ENCODE measurements around the gene CACFD1. TPM values are rescaled to one million over a fixed set of nuclear protein-coding genes. Genes with fewer than 3 reads are reported as not detected.
A peak's percentile ranks its signal among the peaks of the same experiment; 100 is the strongest.

The CACFD1 gene
- total RNA-seq, 2 donors from 2014 or later = 19.2 to 25.4 TPM

DNA sequence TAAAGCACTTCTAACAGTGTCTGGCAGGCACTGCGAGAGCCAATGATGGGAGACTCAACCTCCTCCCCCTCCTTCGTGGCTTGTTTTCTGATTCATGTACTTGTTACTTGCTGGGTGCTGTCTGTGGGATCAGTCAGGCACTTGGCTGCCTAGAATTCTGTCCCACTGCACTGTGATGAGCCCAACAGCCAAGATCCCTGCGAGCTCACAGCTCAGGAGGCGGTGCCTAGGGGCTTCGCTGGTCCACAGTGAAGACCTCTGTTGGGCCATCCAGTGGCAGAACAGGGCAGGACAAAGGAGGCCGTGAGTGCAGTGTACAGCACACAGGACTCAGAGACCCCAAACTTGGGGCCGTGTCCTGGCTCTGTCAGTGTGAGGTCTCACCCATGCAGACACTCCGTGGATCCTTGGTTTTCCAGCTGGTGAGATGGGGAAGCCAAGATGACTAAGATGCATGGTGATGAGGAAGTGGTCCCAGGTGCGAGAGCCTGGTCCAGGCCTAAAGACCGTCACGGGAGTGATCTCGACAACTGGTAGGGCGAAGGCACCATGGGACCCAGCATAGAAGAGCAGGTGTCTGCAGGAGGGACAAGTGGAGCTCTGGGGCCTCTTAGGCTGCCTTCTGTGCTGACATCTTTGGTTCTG is 45.5 kb downstream of the CACFD1 start:
- ATAC-seq = no peak
- Histone ChIP-seq H3K27ac (no peak overlapping the region), H3K36me3 (replicated peaks in 1 of 2; ENCODE audit: insufficient read depth in 1 of 2, low read depth in 2 of 2) (no peaks in the 10 kb centered on the region), H3K9me3 (peaks cover 0 to 9% (median 0%) of the 10 kb centered on the region in 3 donors), H3K4me1 (peaks cover 30% of the 10 kb centered on the region), H3K27me3 (no peaks in the 10 kb centered on the region), H3K4me3 (no peak overlapping the region)
- TF ChIP-seq POLR2A (IDR thresholded peaks at IDR 0.05) = no peak
- TF ChIP-seq, protein P1, sequence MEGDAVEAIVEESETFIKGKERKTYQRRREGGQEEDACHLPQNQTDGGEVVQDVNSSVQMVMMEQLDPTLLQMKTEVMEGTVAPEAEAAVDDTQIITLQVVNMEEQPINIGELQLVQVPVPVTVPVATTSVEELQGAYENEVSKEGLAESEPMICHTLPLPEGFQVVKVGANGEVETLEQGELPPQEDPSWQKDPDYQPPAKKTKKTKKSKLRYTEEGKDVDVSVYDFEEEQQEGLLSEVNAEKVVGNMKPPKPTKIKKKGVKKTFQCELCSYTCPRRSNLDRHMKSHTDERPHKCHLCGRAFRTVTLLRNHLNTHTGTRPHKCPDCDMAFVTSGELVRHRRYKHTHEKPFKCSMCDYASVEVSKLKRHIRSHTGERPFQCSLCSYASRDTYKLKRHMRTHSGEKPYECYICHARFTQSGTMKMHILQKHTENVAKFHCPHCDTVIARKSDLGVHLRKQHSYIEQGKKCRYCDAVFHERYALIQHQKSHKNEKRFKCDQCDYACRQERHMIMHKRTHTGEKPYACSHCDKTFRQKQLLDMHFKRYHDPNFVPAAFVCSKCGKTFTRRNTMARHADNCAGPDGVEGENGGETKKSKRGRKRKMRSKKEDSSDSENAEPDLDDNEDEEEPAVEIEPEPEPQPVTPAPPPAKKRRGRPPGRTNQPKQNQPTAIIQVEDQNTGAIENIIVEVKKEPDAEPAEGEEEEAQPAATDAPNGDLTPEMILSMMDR (IDR thresholded peaks at IDR 0.05) = no peak
- peak in 1 of 4 donors; percentile 7 for DNase-seq
- intact Hi-C loops (cut with DNase I) = no loop called here
- 83 to 88% methylated on average over 10 to 12 of the region's 13 CpGs for WGBS, 2 donors

DNA sequence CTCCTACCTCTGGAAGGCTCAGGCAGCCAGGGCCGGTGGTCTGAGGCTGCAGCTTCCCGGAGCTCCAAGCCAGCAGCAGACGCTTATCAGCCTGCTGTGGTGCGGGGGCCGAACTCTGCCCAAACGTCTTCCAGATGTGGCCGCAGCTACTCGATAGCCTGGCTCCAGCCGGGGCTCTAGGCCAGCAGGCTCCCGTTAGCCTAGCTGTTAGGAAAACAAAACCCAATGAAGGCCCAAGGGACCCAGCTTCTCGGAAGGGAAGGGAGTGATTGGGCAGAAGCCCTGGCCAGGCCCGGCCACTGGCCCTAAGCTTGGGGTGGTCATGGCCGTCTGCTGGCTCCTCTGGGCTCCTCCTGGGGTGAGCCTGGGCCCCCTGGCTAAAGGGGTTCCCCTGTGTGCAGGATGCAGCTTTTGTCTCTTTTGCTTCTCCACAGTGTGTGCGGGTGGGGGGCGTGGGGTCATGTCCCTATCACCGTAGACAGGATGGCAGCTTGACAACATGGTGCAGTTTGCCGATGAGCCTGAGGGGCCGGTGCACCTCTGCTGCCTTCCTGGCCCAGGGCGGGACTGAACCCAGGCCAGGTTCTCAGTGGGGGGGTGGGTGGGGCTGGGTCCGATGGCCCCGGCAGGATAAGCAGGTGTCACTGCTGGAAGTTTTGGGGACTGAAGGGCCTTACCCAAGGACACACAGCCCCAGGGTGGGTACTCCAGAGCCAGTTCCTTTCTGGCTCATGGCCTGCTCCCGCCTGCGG is 46.3 kb downstream of the CACFD1 start:
- H3K36me3 ChIP-seq (replicated peaks in 1 of 2; ENCODE audit: insufficient read depth in 1 of 2, low read depth in 2 of 2) = no peaks in the 10 kb centered on the region
- no peaks in the 10 kb centered on the region for H3K27me3 ChIP-seq
- ATAC-seq (peak; percentile 33), DNase-seq (peak in 2 of 4 donors; percentile 51 to 64)
- H3K27ac ChIP-seq = peak overlapping the region in 1 of 4 donors; percentile 32
- H3K4me1 ChIP-seq = peaks cover 30% of the 10 kb centered on the region
- TF ChIP-seq, protein P1 (IDR thresholded peaks at IDR 0.05) = no peak
- 70 to 100% methylated on average over 1 to 23 of the region's 23 CpGs for WGBS, 2 donors
- intact Hi-C loops (cut with DNase I) = no loop called here
- no peak overlapping the region for H3K4me3 ChIP-seq
- H3K9me3 ChIP-seq = peaks cover 0 to 9% (median 0%) of the 10 kb centered on the region in 3 donors

DNA sequence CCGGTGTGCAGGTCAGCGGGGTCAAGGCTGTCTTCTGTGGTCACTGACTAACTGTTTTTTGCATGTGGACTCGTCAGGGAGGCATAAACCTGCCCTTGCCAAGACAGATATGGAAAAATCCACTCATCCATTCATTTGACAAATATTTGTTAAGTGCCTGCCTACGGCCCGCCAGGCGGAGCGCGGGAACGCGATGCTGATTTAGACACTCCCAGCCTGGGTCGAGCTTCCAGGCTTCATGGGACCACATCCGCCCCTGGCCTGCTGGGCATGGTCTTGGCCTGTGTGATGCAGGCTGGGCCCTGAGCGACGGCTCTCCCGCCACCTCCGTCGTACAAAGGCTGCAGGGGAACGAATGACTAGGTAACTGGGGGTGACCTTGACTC is 46.9 kb downstream of the CACFD1 start:
- intact Hi-C loops (cut with DNase I) = no loop called here
- H3K4me1 ChIP-seq = peaks cover 30% of the 10 kb centered on the region
- TF ChIP-seq, protein P1 (IDR thresholded peaks at IDR 0.05) = peak in 3 of 7 experiments; percentile 10 to 21 (median 12)
- TF ChIP-seq POLR2A (IDR thresholded peaks at IDR 0.05) = no peak
- H3K27ac ChIP-seq = no peak overlapping the region
- no peaks in the 10 kb centered on the region for H3K27me3 ChIP-seq
- no peaks in the 10 kb centered on the region for H3K36me3 ChIP-seq (replicated peaks in 1 of 2; ENCODE audit: insufficient read depth in 1 of 2, low read depth in 2 of 2)
- 20 to 26% methylated on average over 2 to 18 of the region's 18 CpGs for WGBS, 2 donors
- H3K4me3 ChIP-seq = no peak overlapping the region
- peaks cover 0 to 9% (median 0%) of the 10 kb centered on the region in 3 donors for H3K9me3 ChIP-seq
- DNase-seq (peak; percentile 35 to 58 (median 58)), ATAC-seq (peak; percentile 53)

DNA sequence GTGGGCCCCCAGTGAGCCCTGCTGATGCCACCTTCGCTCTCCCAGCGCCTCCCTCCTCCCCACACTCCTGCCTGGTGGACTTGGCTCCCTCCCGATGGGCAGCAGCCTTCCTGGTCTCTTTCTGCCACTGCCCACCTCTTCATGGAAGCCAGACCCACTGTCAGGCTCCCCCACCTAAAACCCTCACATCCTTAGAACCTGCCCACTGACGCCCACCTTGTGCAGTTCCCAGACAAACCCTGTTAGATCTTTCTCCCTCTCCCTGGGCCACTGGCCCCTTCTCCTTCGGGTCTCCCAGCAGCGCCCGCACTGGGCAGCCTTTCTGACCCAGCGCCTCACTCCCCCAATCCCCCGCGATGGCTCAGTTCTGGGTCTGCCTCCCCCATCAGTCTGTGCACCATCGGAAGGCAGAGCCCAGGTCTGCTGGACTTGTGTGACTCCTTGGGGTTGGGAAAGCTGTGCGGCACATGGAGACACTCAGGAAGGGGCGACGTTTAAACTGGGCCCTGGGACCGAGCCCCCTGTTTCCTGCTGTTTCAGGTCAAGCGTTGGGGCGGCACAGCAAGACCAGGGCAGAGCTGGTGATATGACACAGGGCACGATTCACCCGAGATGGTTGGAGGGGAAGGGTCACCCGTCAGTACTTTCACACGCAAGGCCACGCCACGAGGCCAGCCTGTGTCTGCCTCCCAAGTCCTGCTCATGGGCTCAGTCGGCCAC is 47.6 kb downstream of the CACFD1 start:
- intact Hi-C loops (cut with DNase I) = no loop called here
- TF ChIP-seq, protein P1 (IDR thresholded peaks at IDR 0.05) = no peak
- no peak for TF ChIP-seq POLR2A (IDR thresholded peaks at IDR 0.05)
- Histone ChIP-seq H3K36me3 (replicated peaks in 1 of 2; ENCODE audit: insufficient read depth in 1 of 2, low read depth in 2 of 2) (no peaks in the 10 kb centered on the region), H3K4me3 (no peak overlapping the region), H3K9me3 (peaks cover 0 to 2% (median 0%) of the 10 kb centered on the region in 3 donors), H3K27me3 (no peaks in the 10 kb centered on the region), H3K4me1 (peaks cover 30% of the 10 kb centered on the region), H3K27ac (peak overlapping the region in 1 of 4 donors; percentile 17)
- ATAC-seq (no peak), DNase-seq (no peak)
- WGBS, 2 donors = 84 to 89% methylated on average over 19 to 24 of the region's 24 CpGs

Measured in body of pancreas (tissue), 4 donors.